ENCODE data around the gene HORMAD1. TPM values are rescaled to one million over a fixed set of nuclear protein-coding genes. Genes with fewer than 3 reads are reported as not detected.
"Not testable (repeated sequence)": the region's sequence is repeated elsewhere in the genome, so short reads cannot be mapped to it uniquely, and the experiment has no call there.

HORMAD1 gene
- total RNA-seq, 4 donors from 2014 or later, result 0.67 to 0.93 TPM; not detected in 2

- intact Hi-C loops (cut with DNase I), result no loop called here
- Histone ChIP-seq H3K4me3 (replicated peaks in 1 of 3) (no peak overlapping the region), H3K27ac (no peak overlapping the region), H3K27me3 (no peaks in the 10 kb centered on the region), H3K36me3 (peaks cover 10 to 19% of the 10 kb centered on the region in 2 donors), H3K4me1 (no peaks in the 10 kb centered on the region), H3K9me3 (no peaks in the 10 kb centered on the region)
- no peak for DNase-seq
- 94 to 97% methylated on average over 9 of the region's 9 CpGs for WGBS, 2 donors
- no peak for TF ChIP-seq POLR2A (IDR thresholded peaks at IDR 0.05)
- TF ChIP-seq CTCF (IDR thresholded peaks at IDR 0.05), result no peak
Observed at GRCh38 chr1:150662811-150663210, 57.9 kb downstream of the HORMAD1 start.

GRCh38 chr1:150661156-150661555, 59.5 kb downstream of the HORMAD1 start:
- Histone ChIP-seq H3K9me3 (no peaks in the 10 kb centered on the region), H3K36me3 (peaks cover 10 to 19% of the 10 kb centered on the region in 2 donors), H3K27ac (no peak overlapping the region), H3K4me3 (replicated peaks in 1 of 3) (no peak overlapping the region), H3K27me3 (no peaks in the 10 kb centered on the region), H3K4me1 (no peaks in the 10 kb centered on the region)
- intact Hi-C loops (cut with DNase I), result no loop called here
- TF ChIP-seq POLR2A (IDR thresholded peaks at IDR 0.05), result no peak
- no peak for TF ChIP-seq CTCF (IDR thresholded peaks at IDR 0.05)
- no peak for DNase-seq
- 97 to 99% methylated on average over 5 of the region's 5 CpGs for WGBS, 2 donors

- H3K4me1 ChIP-seq, result no peaks in the 10 kb centered on the region
- no peak overlapping the region for H3K27ac ChIP-seq
- H3K9me3 ChIP-seq, result no peaks in the 10 kb centered on the region
- H3K36me3 ChIP-seq, result peaks cover 10 to 19% of the 10 kb centered on the region in 2 donors
- intact Hi-C loops (cut with DNase I), result no loop called here
- WGBS, 2 donors, result 82 to 84% methylated on average over 4 of the region's 4 CpGs
- no peak for TF ChIP-seq POLR2A (IDR thresholded peaks at IDR 0.05)
- no peak for TF ChIP-seq CTCF (IDR thresholded peaks at IDR 0.05)
- no peaks in the 10 kb centered on the region for H3K27me3 ChIP-seq
- no peak overlapping the region for H3K4me3 ChIP-seq (replicated peaks in 1 of 3)
- DNase-seq, result no peak
Observed at GRCh38 chr1:150660584-150660983, 60.1 kb downstream of the HORMAD1 start.

GRCh38 chr1:150657064-150657463, 63.6 kb downstream of the HORMAD1 start:
- H3K9me3 ChIP-seq; intact Hi-C loops (cut with DNase I): not testable (repeated sequence)
- WGBS, 2 donors, result 96 to 98% methylated on average over 4 of the region's 4 CpGs

GRCh38 chr1:150654635-150655034, 66.1 kb downstream of the HORMAD1 start:
- H3K27ac ChIP-seq; H3K27me3 ChIP-seq; intact Hi-C loops (cut with DNase I); H3K4me3 ChIP-seq (replicated peaks in 1 of 3); H3K36me3 ChIP-seq; DNase-seq; H3K9me3 ChIP-seq: not testable (repeated sequence)
- H3K4me1 ChIP-seq, result peaks cover under 1 to 10% of the 10 kb centered on the region in 2 donors
- 94 to 97% methylated on average over 10 of the region's 10 CpGs for WGBS, 2 donors

More at GRCh38 chr1:150657064-150657463, 63.6 kb downstream of the HORMAD1 start:
- H3K27ac ChIP-seq; H3K4me1 ChIP-seq; DNase-seq; H3K4me3 ChIP-seq (replicated peaks in 1 of 3); H3K27me3 ChIP-seq: not testable (repeated sequence)
- H3K36me3 ChIP-seq, result peaks cover 10 to 19% of the 10 kb centered on the region in 2 donors

- Histone ChIP-seq H3K4me1 (peaks cover 8 to 25% of the 10 kb centered on the region in 2 donors), H3K36me3 (peaks cover 8% of the 10 kb centered on the region in 2 donors), H3K4me3 (replicated peaks in 1 of 3) (no peak overlapping the region), H3K9me3 (no peaks in the 10 kb centered on the region), H3K27ac (peak overlapping the region; percentile 37 to 62 (median 42)), H3K27me3 (no peaks in the 10 kb centered on the region)
- no peak for TF ChIP-seq POLR2A (IDR thresholded peaks at IDR 0.05)
- TF ChIP-seq CTCF (IDR thresholded peaks at IDR 0.05), result peak in 2 of 6 experiments; percentile 7 to 12
- intact Hi-C loops (cut with DNase I), result no loop called here
- WGBS, 2 donors, result 30 to 62% methylated on average over 1 of the region's 1 CpG
- peak; percentile 73 to 78 for DNase-seq
Observed at GRCh38 chr1:150650193-150650592, 70.5 kb downstream of the HORMAD1 start.
